Lower leg skin (tissue), 4 donors: ENCODE measurements around the gene CRACR2B. TPM values are rescaled to one million over a fixed set of nuclear protein-coding genes. Genes with fewer than 3 reads are reported as not detected.

Experiments used
- DNase-seq, 2 donors: peaks; one replicate each; pipeline ENCODE4 v3.0.0-alpha.2; 2019; ENCODE audit warnings: low spot score in 2 of 2
- H3K4me3 ChIP-seq: fragments of 200-600 bp; sonication (generic); 2 replicates; pipeline ENCODE4 v1.5.1; 2017; ENCODE audit warnings: mild to moderate bottlenecking, low read depth; ENCODE audit not compliant: poor library complexity, severe bottlenecking
- POLR2A ChIP-seq, 2 donors: fragments of 450-650 bp; IDR thresholded peaks; one replicate each; pipeline ENCODE4 v1.6.1; 2016 to 2017; ENCODE audit warnings: antibody characterized with exemption in 2 of 2, mild to moderate bottlenecking in 1 of 2, moderate library complexity in 1 of 2
- WGBS, 2 donors: methylation state at CpG; one replicate each; pipeline ENCODE4 v1.1.5; 2018; 5-methylcytosine and 5-hydroxymethylcytosine counted together
- intact Hi-C: fragments of 100-400 bp; cut with DNase I; formaldehyde crosslinking; loops from one replicate; pipeline ENCODE4 v1.15.0; 2023; ENCODE audit warnings: low total_unique reads
- total RNA-seq, 4 donors: library from RNA; depleted of rRNA; stranded (reverse); fragments of >200 nt; gene quantifications; one replicate each; pipeline ENCODE4 v1.1.0, GENCODE V29; 2016
- TF ChIP-seq, protein P1 (sequence below), 3 donors: fragments of 450-650 bp; IDR thresholded peaks; one replicate each; pipeline ENCODE4 v1.5.1; 2016; ENCODE audit warnings: antibody characterized with exemption in 3 of 3, mild to moderate bottlenecking in 3 of 3, moderate library complexity in 2 of 3

The CRACR2B gene
- total RNA-seq, 4 donors from 2014 or later, result 14.5 to 47.9 (median 32.3) TPM

DNA sequence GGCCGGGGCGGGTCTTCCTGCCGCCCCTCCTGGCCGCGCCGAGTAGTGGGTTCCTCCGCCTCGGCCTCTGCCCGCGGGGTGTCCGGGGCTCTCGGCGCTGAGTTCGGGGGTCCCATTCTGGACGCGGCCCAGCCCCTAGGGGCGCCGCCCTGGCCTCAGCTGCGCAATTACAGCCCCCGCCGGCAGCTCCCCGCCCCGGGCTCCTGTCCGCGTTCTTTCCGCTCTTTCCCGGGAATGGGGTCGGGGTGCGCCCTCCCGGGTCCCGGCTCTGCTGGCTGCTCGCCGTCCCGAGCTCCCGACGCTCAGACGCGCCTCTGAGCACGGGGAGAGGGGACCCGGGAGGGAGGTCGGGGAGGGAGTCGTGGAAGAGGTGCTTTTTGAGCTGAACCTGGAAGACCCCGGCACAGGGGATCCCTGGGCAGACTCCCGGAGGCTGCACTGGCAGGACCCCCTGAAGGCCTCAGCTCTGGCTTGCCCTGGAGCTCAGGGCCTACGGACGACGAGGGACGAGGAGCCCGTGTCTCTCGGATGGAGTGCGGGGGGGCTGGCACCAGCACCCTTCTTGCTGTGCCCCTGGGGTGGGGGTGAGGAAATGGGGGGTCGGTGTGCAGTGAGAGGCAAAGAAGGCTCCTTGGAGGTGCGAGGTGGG, 15.5 kb downstream of the CRACR2B start:
- DNase-seq, result no peak
- TF ChIP-seq POLR2A (IDR thresholded peaks at IDR 0.05), result no peak
- TF ChIP-seq, protein P1, sequence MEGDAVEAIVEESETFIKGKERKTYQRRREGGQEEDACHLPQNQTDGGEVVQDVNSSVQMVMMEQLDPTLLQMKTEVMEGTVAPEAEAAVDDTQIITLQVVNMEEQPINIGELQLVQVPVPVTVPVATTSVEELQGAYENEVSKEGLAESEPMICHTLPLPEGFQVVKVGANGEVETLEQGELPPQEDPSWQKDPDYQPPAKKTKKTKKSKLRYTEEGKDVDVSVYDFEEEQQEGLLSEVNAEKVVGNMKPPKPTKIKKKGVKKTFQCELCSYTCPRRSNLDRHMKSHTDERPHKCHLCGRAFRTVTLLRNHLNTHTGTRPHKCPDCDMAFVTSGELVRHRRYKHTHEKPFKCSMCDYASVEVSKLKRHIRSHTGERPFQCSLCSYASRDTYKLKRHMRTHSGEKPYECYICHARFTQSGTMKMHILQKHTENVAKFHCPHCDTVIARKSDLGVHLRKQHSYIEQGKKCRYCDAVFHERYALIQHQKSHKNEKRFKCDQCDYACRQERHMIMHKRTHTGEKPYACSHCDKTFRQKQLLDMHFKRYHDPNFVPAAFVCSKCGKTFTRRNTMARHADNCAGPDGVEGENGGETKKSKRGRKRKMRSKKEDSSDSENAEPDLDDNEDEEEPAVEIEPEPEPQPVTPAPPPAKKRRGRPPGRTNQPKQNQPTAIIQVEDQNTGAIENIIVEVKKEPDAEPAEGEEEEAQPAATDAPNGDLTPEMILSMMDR (IDR thresholded peaks at IDR 0.05), result no peak
- 0% methylated on average over 19 to 37 of the region's 53 CpGs for WGBS, 2 donors
- intact Hi-C loops, result loop anchor here (5.0 kb wide), 1 partner anchor 209 kb away; no protein-coding TSS in a partner anchor
- peak overlapping the region; percentile 97 for H3K4me3 ChIP-seq

DNA sequence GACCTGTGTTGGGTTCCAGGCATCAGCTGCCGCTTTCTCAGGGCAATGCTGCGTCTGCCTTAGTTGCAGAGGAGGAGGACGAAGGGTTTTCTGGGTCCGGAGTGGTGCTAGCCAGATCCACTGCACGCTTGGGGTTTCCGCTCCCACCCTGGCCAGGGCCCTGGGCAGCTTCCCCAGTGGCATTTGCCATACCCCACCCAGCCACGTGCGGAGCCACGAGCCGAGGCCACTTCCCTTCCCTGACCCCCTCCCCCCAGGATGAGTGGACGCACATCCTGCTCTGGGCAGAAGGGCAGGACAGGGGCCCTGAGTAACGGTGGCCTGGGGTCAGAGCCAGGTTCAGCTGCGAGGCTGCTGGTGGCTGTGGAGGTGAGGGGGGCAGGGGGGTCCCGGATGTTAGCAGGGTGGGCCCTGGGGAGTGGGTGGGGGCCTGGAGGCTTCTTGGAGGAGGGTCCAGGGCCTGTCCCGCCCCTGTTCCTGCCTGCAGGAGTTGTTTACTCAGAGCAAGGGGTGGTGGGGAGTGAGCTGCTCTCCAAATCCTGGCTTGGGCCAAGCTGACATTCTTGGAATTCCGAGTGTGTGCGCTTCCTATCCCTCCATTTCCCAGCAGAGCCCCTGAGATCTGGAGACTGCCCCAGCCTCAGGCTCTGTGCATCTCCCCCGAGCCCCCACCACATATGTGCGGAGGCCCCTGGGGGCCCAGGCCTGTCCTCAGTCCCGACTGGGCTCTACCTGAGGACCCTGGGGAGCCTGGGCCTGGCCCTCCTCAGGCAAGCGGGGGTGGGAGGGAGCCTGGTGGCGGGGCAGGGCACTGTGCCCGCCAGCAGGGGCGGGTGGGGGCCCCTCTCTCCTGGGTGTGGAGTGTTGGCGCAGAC, 16.3 kb downstream of the CRACR2B start:
- H3K4me3 ChIP-seq, result peak overlapping the region; percentile 97
- 1 to 4% methylated on average over 16 to 22 of the region's 25 CpGs for WGBS, 2 donors
- intact Hi-C loops, result loop anchor here (5.0 kb wide), 1 partner anchor 208 kb away; no protein-coding TSS in a partner anchor
- TF ChIP-seq, protein P1 (IDR thresholded peaks at IDR 0.05), result no peak
- TF ChIP-seq POLR2A (IDR thresholded peaks at IDR 0.05), result no peak
- peak; percentile 95 to 99 for DNase-seq

DNA sequence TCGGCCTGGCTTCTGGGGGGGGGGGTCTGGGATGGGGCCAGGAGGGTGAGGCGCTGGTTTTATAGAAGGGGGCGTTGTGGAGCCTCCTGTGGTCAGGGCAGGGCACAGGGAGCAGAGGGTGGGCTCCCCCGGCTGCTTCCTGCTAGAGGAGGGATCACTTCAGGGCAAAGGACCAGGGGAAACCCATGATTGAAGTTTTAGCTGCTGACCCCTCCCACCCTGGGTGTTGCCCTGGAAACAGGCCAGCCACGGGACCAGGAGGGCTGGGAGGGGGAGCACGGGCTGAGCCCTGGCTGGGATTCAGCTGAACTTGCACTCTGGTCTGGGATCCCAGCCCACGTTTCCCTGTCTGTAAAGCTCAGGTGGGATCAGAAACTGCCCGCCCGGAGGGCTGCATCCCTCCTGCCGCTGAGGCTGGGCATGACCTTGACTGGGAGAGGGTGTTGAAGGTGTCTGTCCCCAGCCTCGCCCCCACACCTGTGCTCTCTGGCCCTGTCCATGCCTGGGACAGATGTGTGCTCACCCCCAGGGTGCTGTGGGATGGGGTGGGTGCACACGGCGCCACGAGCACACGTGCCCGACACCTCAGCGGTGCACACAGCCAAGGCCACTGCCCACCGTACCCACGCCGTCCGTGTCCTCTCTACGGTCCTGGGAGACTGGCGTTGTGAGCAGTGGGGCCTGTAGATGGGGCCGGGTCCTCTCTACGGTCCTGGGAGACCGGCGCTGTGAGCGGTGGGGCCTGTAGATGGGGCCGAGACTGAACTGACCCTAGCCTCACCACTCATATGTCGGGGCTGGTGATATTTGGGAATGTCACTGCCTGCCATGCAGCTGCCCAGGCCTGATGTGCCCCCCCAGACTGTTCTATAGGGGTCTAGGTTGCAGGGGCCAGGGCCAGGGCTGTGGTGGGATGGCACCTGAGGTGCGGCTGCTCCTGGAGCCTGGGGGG, 17.2 kb downstream of the CRACR2B start:
- TF ChIP-seq, protein P1 (IDR thresholded peaks at IDR 0.05), result no peak
- no peak for TF ChIP-seq POLR2A (IDR thresholded peaks at IDR 0.05)
- intact Hi-C loops, result loop anchor here (5.0 kb wide), 1 partner anchor 207 kb away; no protein-coding TSS in a partner anchor

DNA sequence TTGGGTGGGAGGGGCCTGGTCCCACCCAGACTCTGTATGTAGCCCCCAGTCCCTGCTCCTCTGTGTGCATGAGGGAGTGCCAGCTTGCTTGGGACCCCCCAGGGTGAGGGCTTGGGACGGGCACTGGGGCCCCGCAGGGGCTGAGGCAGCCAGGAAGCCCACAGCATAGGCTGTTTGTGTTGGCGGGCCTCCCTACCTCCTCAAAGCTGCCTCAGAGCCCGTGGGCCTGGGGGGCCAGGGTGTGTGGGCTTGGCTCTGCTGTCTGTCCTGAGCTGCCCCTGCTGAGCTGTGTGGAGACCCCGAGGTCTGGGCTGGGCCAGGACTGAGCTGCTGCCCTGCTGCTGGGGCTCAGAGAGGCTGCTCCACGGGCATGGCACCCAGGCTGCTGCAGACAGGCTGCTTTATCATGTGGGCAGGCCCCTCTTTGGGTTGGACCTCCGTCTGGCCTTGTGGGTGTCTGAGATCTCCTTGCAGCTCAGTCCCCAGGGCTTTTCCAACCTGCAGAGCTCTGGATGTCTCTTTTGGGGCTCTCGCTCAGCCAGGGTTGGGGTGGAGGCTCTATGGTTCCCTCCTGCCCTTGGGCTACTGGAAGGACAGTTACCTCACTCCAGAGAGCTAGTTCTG, 18.3 kb downstream of the CRACR2B start:
- 52 to 63% methylated on average over 4 to 5 of the region's 8 CpGs for WGBS, 2 donors
- no peak for TF ChIP-seq POLR2A (IDR thresholded peaks at IDR 0.05)
- TF ChIP-seq, protein P1 (IDR thresholded peaks at IDR 0.05), result no peak
- DNase-seq, result no peak
- H3K4me3 ChIP-seq, result no peak overlapping the region
- intact Hi-C loops, result no loop called here

More for the DNA sequence above, 17.2 kb downstream of the CRACR2B start:
- H3K4me3 ChIP-seq, result no peak overlapping the region
- peak; percentile 96 to 99 for DNase-seq
- WGBS, 2 donors, result 19 to 20% methylated on average over 15 to 29 of the region's 31 CpGs
